Stimulated activated effector memory CD8-positive, alpha-beta T cell treated with anti-CD3 and anti-CD28 coated beads, Interleukin-12 subunit alpha, Interleukin-12 subunit beta, amount 100 ng/mL, for 72 hours (primary cell): ENCODE measurements around the gene FCF1.
A peak's percentile ranks its signal among the peaks of the same experiment; 100 is the strongest.
"Not testable (repeated sequence)": the region's sequence is repeated elsewhere in the genome, so short reads cannot be mapped to it uniquely, and the experiment has no call there.

Experiments used
- ATAC-seq: fragments of 150-1000 bp; cut with Tn5 transposase; 2 replicates; pipeline ENCODE4 v1.10.0; 2021
- DNase-seq, 2 donors: peaks; one replicate each; pipeline ENCODE4 v3.0.0; 2021 to 2022; ENCODE audit warnings: low spot score in 2 of 2
- H3K27ac Mint-ChIP-seq: one replicate; pipeline ENCODE4 v1.8.0; 2022; ENCODE audit warnings: mild to moderate bottlenecking, mixed read lengths
- H3K36me3 Mint-ChIP-seq: one replicate; pipeline ENCODE4 v1.8.0; 2022; ENCODE audit warnings: mild to moderate bottlenecking, mixed read lengths
- H3K4me1 Mint-ChIP-seq: one replicate; pipeline ENCODE4 v1.8.0; 2022; ENCODE audit warnings: mixed read lengths
- H3K4me3 Mint-ChIP-seq: one replicate; pipeline ENCODE4 v1.8.0; 2022; ENCODE audit warnings: mild to moderate bottlenecking, mixed read lengths
- H3K9me3 Mint-ChIP-seq: one replicate; pipeline ENCODE4 v1.8.0; 2022; ENCODE audit warnings: mixed read lengths

FCF1 gene

GRCh38 chr14:74723134-74723533 lies 10.2 kb downstream of the FCF1 start:
- peaks cover 81% of the 10 kb centered on the region for H3K36me3 Mint-ChIP-seq
- H3K9me3 Mint-ChIP-seq = no peaks in the 10 kb centered on the region
- no peak overlapping the region for H3K27ac Mint-ChIP-seq
- no peaks in the 10 kb centered on the region for H3K4me1 Mint-ChIP-seq
- ATAC-seq (no peak), DNase-seq (no peak)
- H3K4me3 Mint-ChIP-seq = no peak overlapping the region

- H3K4me3 Mint-ChIP-seq = no peak overlapping the region
- no peak for ATAC-seq
- DNase-seq = no peak
- no peak overlapping the region for H3K27ac Mint-ChIP-seq
- H3K36me3 Mint-ChIP-seq = peaks cover 77% of the 10 kb centered on the region
- H3K9me3 Mint-ChIP-seq = no peaks in the 10 kb centered on the region
- peaks cover 6% of the 10 kb centered on the region for H3K4me1 Mint-ChIP-seq
Observed at GRCh38 chr14:74732387-74732786, 19.4 kb downstream of the FCF1 start.

GRCh38 chr14:74733221-74733620 lies 20.3 kb downstream of the FCF1 start:
- H3K9me3 Mint-ChIP-seq = no peaks in the 10 kb centered on the region
- no peak for DNase-seq
- no peak overlapping the region for H3K4me3 Mint-ChIP-seq
- H3K27ac Mint-ChIP-seq = no peak overlapping the region
- peaks cover 85% of the 10 kb centered on the region for H3K36me3 Mint-ChIP-seq
- H3K4me1 Mint-ChIP-seq = peaks cover 6% of the 10 kb centered on the region
- no peak for ATAC-seq

- H3K27ac Mint-ChIP-seq = no peak overlapping the region
- ATAC-seq = no peak
- no peaks in the 10 kb centered on the region for H3K9me3 Mint-ChIP-seq
- H3K4me1 Mint-ChIP-seq = no peaks in the 10 kb centered on the region
- H3K36me3 Mint-ChIP-seq = peaks cover 86% of the 10 kb centered on the region
- no peak overlapping the region for H3K4me3 Mint-ChIP-seq
- DNase-seq = no peak
Observed at GRCh38 chr14:74735125-74735524, 22.2 kb downstream of the FCF1 start.

GRCh38 chr14:74737753-74738325 lies 24.9 kb downstream of the FCF1 start:
- Mint-ChIP-seq H3K27ac (no peak overlapping the region), H3K36me3 (peaks cover 65% of the 10 kb centered on the region), H3K4me3 (no peak overlapping the region), H3K9me3 (no peaks in the 10 kb centered on the region), H3K4me1 (no peaks in the 10 kb centered on the region)
- ATAC-seq (no peak), DNase-seq (no peak)

- no peak for ATAC-seq
- peaks cover 49% of the 10 kb centered on the region for H3K36me3 Mint-ChIP-seq
- H3K27ac Mint-ChIP-seq = no peak overlapping the region
- H3K9me3 Mint-ChIP-seq = no peaks in the 10 kb centered on the region
- no peak for DNase-seq
- no peak overlapping the region for H3K4me3 Mint-ChIP-seq
- no peaks in the 10 kb centered on the region for H3K4me1 Mint-ChIP-seq
Observed at GRCh38 chr14:74739293-74740030, 26.5 kb downstream of the FCF1 start.

- Mint-ChIP-seq H3K4me1 (no peaks in the 10 kb centered on the region), H3K27ac (no peak overlapping the region), H3K4me3 (no peak overlapping the region), H3K9me3 (peaks cover 5% of the 10 kb centered on the region), H3K36me3 (no peaks in the 10 kb centered on the region)
- DNase-seq (no peak), ATAC-seq (no peak)
Observed at GRCh38 chr14:74747237-74747636, 34.3 kb downstream of the FCF1 start.

GRCh38 chr14:74754157-74754556 lies 41.2 kb downstream of the FCF1 start:
- no peak overlapping the region for H3K27ac Mint-ChIP-seq
- no peak for DNase-seq
- peaks cover 13% of the 10 kb centered on the region for H3K9me3 Mint-ChIP-seq
- H3K36me3 Mint-ChIP-seq = no peaks in the 10 kb centered on the region
- H3K4me1 Mint-ChIP-seq = no peaks in the 10 kb centered on the region
- H3K4me3 Mint-ChIP-seq = no peak overlapping the region
- ATAC-seq = no peak

- DNase-seq (no peak), ATAC-seq (no peak)
- Mint-ChIP-seq H3K4me3 (no peak overlapping the region), H3K9me3 (peaks cover 13% of the 10 kb centered on the region), H3K4me1 (no peaks in the 10 kb centered on the region), H3K36me3 (no peaks in the 10 kb centered on the region), H3K27ac (no peak overlapping the region)
Observed at GRCh38 chr14:74754899-74755298, 42.0 kb downstream of the FCF1 start.

- Mint-ChIP-seq H3K36me3 (no peaks in the 10 kb centered on the region), H3K4me3 (no peak overlapping the region), H3K4me1 (no peaks in the 10 kb centered on the region), H3K27ac (no peak overlapping the region), H3K9me3 (peaks cover 13% of the 10 kb centered on the region)
- no peak for DNase-seq
- ATAC-seq = no peak
Observed at GRCh38 chr14:74756326-74756725, 43.4 kb downstream of the FCF1 start.

GRCh38 chr14:74758505-74758904 lies 45.6 kb downstream of the FCF1 start:
- H3K4me3 Mint-ChIP-seq, H3K36me3 Mint-ChIP-seq, DNase-seq, H3K4me1 Mint-ChIP-seq, H3K9me3 Mint-ChIP-seq, H3K27ac Mint-ChIP-seq, ATAC-seq: not testable (repeated sequence)

GRCh38 chr14:74762917-74763802 lies 50.2 kb downstream of the FCF1 start, which contains the start of gene YLPM1:
YLPM1 (plus strand) TSS chr14:74763316; CDS start chr14:74763490, 174 bp downstream.
- Mint-ChIP-seq H3K4me3 (peak within 1 kb of the TSS; percentile 100), H3K4me1 (peaks cover 41% of the 10 kb centered on the region), H3K36me3 (peaks cover 40% of the 10 kb centered on the region), H3K27ac (peak within 1 kb of the TSS; percentile 96), H3K9me3 (no peaks in the 10 kb centered on the region)
- ATAC-seq = peak; percentile 98
- peak; percentile 86 to 95 for DNase-seq

- ATAC-seq (no peak), DNase-seq (peak in 1 of 2 donors; percentile 54)
- Mint-ChIP-seq H3K4me3 (peak overlapping the region; percentile 100), H3K9me3 (no peaks in the 10 kb centered on the region), H3K36me3 (peaks cover 46% of the 10 kb centered on the region), H3K4me1 (peaks cover 48% of the 10 kb centered on the region), H3K27ac (peak overlapping the region; percentile 96)
Observed at GRCh38 chr14:74763803-74764531, 51.0 kb downstream of the FCF1 start.

- Mint-ChIP-seq H3K4me3 (peak overlapping the region; percentile 100), H3K36me3 (peaks cover 46% of the 10 kb centered on the region), H3K27ac (peak overlapping the region; percentile 96), H3K4me1 (peaks cover 53% of the 10 kb centered on the region), H3K9me3 (no peaks in the 10 kb centered on the region)
- DNase-seq = no peak
- no peak for ATAC-seq
Observed at GRCh38 chr14:74765721-74766120, 52.8 kb downstream of the FCF1 start.

- Mint-ChIP-seq H3K4me1 (peaks cover 33% of the 10 kb centered on the region), H3K27ac (no peak overlapping the region), H3K9me3 (no peaks in the 10 kb centered on the region), H3K4me3 (no peak overlapping the region), H3K36me3 (peaks cover 73% of the 10 kb centered on the region)
- ATAC-seq (no peak), DNase-seq (peak in 1 of 2 donors; percentile 13)
Observed at GRCh38 chr14:74771399-74771798, 58.5 kb downstream of the FCF1 start.
